Panc1 (cell line): ENCODE data around the gene SPRED3. TPM values are rescaled to one million over a fixed set of nuclear protein-coding genes. Genes with fewer than 3 reads are reported as not detected.

Experiments
- ATAC-seq: fragments of 200-7000 bp; cut with Tn5 transposase; 2 replicates; pipeline ENCODE4 v1.9.1; 2020; ENCODE audit warnings: mild to moderate bottlenecking, moderate library complexity
- BruUV-seq: library from RNA; stranded (reverse); fragments of 400-500 nt; replicated peaks from 2 replicates; lab custom pipeline; 2021; lab: Mats Ljungman, UMichigan
- CTCF ChIA-PET: fragments of 300-600 bp; sonication (Branson Sonifier 250); formaldehyde crosslinking; loops from one replicate; lab custom pipeline; 2022; ENCODE audit warnings: antibody characterized with exemption; lab: Charles Lee
- POLR2A ChIA-PET: fragments of 300-600 bp; sonication (Branson Sonifier 250); formaldehyde crosslinking; loops from one replicate; lab custom pipeline; 2022; ENCODE audit warnings: antibody characterized with exemption; lab: Charles Lee
- DNase-seq: peaks from one replicate; pipeline ENCODE4 v3.0.0-alpha.2; 2010; ENCODE audit warnings: low read depth, low spot score
- H3K27ac ChIP-seq: 2 replicates; pipeline ENCODE4 v1.5.1; 2011; ENCODE audit warnings: mild to moderate bottlenecking, low read length, inconsistent platforms
- H3K27me3 ChIP-seq: fragments of 200-500 bp; sonication (Bioruptor generic); 2 replicates; pipeline ENCODE4 v1.6.0; 2014; ENCODE audit warnings: low read length, inconsistent platforms; ENCODE audit not compliant: control insufficient read depth, insufficient read depth
- H3K36me3 ChIP-seq: fragments of 200-500 bp; sonication (Bioruptor generic); 2 replicates; pipeline ENCODE4 v1.5.1; 2014; ENCODE audit warnings: inconsistent platforms, mild to moderate bottlenecking, low read length, moderate library complexity; ENCODE audit not compliant: control insufficient read depth, insufficient read depth
- H3K4me1 ChIP-seq: 2 replicates; pipeline ENCODE4 v1.5.1; 2011; ENCODE audit warnings: inconsistent platforms, mild to moderate bottlenecking, low read length, moderate library complexity; ENCODE audit not compliant: control insufficient read depth, insufficient read depth
- H3K4me3 ChIP-seq, 2 experiments: 2 replicates each; pipeline ENCODE4 v1.5.1; 2011 to 2012; ENCODE audit warnings: low read depth in 2 of 2, low read length in 2 of 2, mild to moderate bottlenecking in 2 of 2, inconsistent platforms in 1 of 2, moderate library complexity in 1 of 2
- H3K9me3 ChIP-seq: fragments of 200-500 bp; sonication (Bioruptor generic); 2 replicates; pipeline ENCODE4 v1.5.1; 2014; ENCODE audit warnings: low read depth, mild to moderate bottlenecking, inconsistent platforms, low read length, moderate library complexity; ENCODE audit not compliant: control insufficient read depth, insufficient read depth
- CTCF ChIP-seq: fragments of 450-650 bp; IDR thresholded peaks from 2 replicates; pipeline ENCODE4 v1.5.1; 2017; ENCODE audit warnings: mild to moderate bottlenecking
- POLR2AphosphoS5 ChIP-seq: IDR thresholded peaks from 2 replicates; pipeline ENCODE4 v1.6.1; 2012; ENCODE audit warnings: mild to moderate bottlenecking, low read depth, low read length, moderate library complexity
- REST ChIP-seq, 2 experiments: IDR thresholded peaks; 2 replicates each; pipeline ENCODE4 v1.6.1; 2011 to 2012; ENCODE audit warnings: low read depth in 2 of 2, control low read depth in 1 of 2, low read length in 1 of 2, mild to moderate bottlenecking in 1 of 2, moderate library complexity in 1 of 2; ENCODE audit not compliant: insufficient read depth in 1 of 2
- SIN3A ChIP-seq: IDR thresholded peaks from 2 replicates; pipeline ENCODE4 v1.6.1; 2012; ENCODE audit warnings: low read depth, mild to moderate bottlenecking, low read length, moderate library complexity, borderline replicate concordance; ENCODE audit not compliant: insufficient read depth
- TCF7L2 ChIP-seq: IDR thresholded peaks from 2 replicates; pipeline ENCODE4 v1.6.1; 2011; ENCODE audit warnings: mild to moderate bottlenecking, low read depth, low read length, inconsistent platforms
- in situ Hi-C: cut with HindIII; loops from 2 replicates; pipeline ENCODE4 v1.10.0; 2016; ENCODE audit warnings: low sequenced_read_pairs, low pct_unique_long_range_greater_than_20kb
- intact Hi-C: fragments of 100-400 bp; cut with micrococcal nuclease; formaldehyde crosslinking; loops from one replicate; pipeline ENCODE4 v1.10.0; 2022; ENCODE audit not compliant: unreplicated experiment
- total RNA-seq: library from RNA; stranded (reverse); gene quantifications from one replicate; pipeline ENCODE4 v1.2.1, GENCODE V29; 2021; ENCODE audit not compliant: unreplicated experiment

Gene SPRED3
- total RNA-seq, 1 experiment from 2014 or later: 3.8 TPM

GRCh38 chr19:38401148-38401547 is 12.7 kb downstream of the SPRED3 start:
- H3K27me3 ChIP-seq: no peaks in the 10 kb centered on the region
- H3K4me3 ChIP-seq: no peak overlapping the region
- H3K4me1 ChIP-seq: peaks cover 3% of the 10 kb centered on the region; the same call in 1 of the 2 replicates
- DNase-seq (no peak), ATAC-seq (no peak)
- in situ Hi-C loops (no loop called here), intact Hi-C loops (loop anchor here (10.0 kb wide), 1 partner anchor 234 kb away; no protein-coding TSS in a partner anchor)
- CTCF ChIA-PET: interaction anchor here (2.0 kb wide), 1 partner anchor 13 kb away, joined by 20 read pairs; the partner anchor contains the start of gene GGN
- no peaks in the 10 kb centered on the region for H3K9me3 ChIP-seq
- TF ChIP-seq TCF7L2: no peak
- no peak for TF ChIP-seq SIN3A
- TF ChIP-seq REST (IDR thresholded peaks at IDR 0.05; ENCODE audit: insufficient read depth in 1 of 2, low read depth in 2 of 2, low read length in 1 of 2): no peak
- no peak for TF ChIP-seq POLR2AphosphoS5
- no peak for TF ChIP-seq CTCF
- BruUV-seq: no TSS peak
- H3K27ac ChIP-seq: no peak overlapping the region
- H3K36me3 ChIP-seq: no peaks in the 10 kb centered on the region
- POLR2A ChIA-PET: no interaction called here

DNA sequence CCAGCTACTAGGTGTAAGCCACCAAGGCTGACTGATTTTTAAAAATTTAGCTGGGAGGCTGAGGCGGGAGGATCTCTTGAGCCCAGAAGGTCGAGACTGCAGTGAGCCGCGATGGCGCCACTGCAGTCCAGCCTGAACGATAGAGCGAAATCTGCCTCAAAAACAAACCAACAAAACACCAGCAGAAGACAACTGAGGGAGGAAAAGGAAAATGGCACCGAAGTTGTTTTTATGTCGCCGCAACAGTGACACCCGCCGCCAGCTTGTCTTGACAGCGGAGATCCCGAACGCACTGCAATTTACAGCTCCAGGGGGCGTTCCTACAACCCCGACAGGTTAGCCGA is 14.1 kb downstream of the SPRED3 start:
- Histone ChIP-seq H3K27ac (no peak overlapping the region), H3K4me1 (peaks cover 3% of the 10 kb centered on the region; the same call in 1 of the 2 replicates), H3K4me3 (peak overlapping the region; percentile 62 to 73), H3K27me3 (no peaks in the 10 kb centered on the region), H3K9me3 (no peaks in the 10 kb centered on the region), H3K36me3 (no peaks in the 10 kb centered on the region)
- intact Hi-C loops (loop anchor here (10.0 kb wide), 1 partner anchor 232 kb away; no protein-coding TSS in a partner anchor), in situ Hi-C loops (no loop called here)
- BruUV-seq: no TSS peak
- ATAC-seq (peak; percentile 12), DNase-seq (no peak)
- ChIA-PET CTCF (interaction anchor here (0.5 to 2.0 kb wide), 31 partner anchors 8 to 693 kb away, joined by 3 to 20 read pairs (median 5); partner anchors contain the start of genes ACTN4, GGN, NFKBIB and SIRT2), POLR2A (interaction anchor here (0.6 to 1.2 kb wide), 4 partner anchors 223 to 845 kb away, joined by 4 to 6 read pairs (median 4); no protein-coding TSS in a partner anchor)
- TF ChIP-seq TCF7L2 (peak; percentile 60; the same call in 1 of the 2 replicates), REST (IDR thresholded peaks at IDR 0.05; ENCODE audit: insufficient read depth in 1 of 2, low read depth in 2 of 2, low read length in 1 of 2) (no peak), CTCF (no peak), SIN3A (peak; percentile 83), POLR2AphosphoS5 (no peak)
